Measurements from ENCODE around the gene SNX18.
A peak's percentile ranks its signal among the peaks of the same experiment; 100 is the strongest.
"Not testable (repeated sequence)": the region's sequence is repeated elsewhere in the genome, so short reads cannot be mapped to it uniquely, and the experiment has no call there.

Gene SNX18

GRCh38 chr5:54519509-54519876, 1.9 kb downstream of the SNX18 start:
- DNase-seq (ENCODE audit: low spot score): no peak

GRCh38 chr5:54520438-54520846, 2.9 kb downstream of the SNX18 start:
- no peak for DNase-seq (ENCODE audit: low spot score)

GRCh38 chr5:54520940-54521339, 3.4 kb downstream of the SNX18 start:
- no peak for DNase-seq (ENCODE audit: low spot score)

- no peak for DNase-seq (ENCODE audit: low spot score)
Observed at GRCh38 chr5:54521856-54522479, 4.4 kb downstream of the SNX18 start.

- DNase-seq (ENCODE audit: low spot score): no peak
Observed at GRCh38 chr5:54523534-54523933, 6.0 kb downstream of the SNX18 start.

GRCh38 chr5:54524082-54524481, 6.5 kb downstream of the SNX18 start:
- no peak for DNase-seq (ENCODE audit: low spot score)

GRCh38 chr5:54524704-54525103, 7.1 kb downstream of the SNX18 start:
- no peak for DNase-seq (ENCODE audit: low spot score)

- DNase-seq (ENCODE audit: low spot score): no peak
Observed at GRCh38 chr5:54525261-54525660, 7.7 kb downstream of the SNX18 start.

- DNase-seq (ENCODE audit: low spot score): no peak
Observed at GRCh38 chr5:54525692-54526091, 8.1 kb downstream of the SNX18 start.

- no peak for DNase-seq (ENCODE audit: low spot score)
Observed at GRCh38 chr5:54526604-54527288, 9.2 kb downstream of the SNX18 start.

GRCh38 chr5:54528633-54529209, 11.2 kb downstream of the SNX18 start:
- peak; percentile 26 for DNase-seq (ENCODE audit: low spot score)

GRCh38 chr5:54529565-54529964, 12.0 kb downstream of the SNX18 start:
- peak; percentile 8 for DNase-seq (ENCODE audit: low spot score)

- DNase-seq (ENCODE audit: low spot score): peak; percentile 25
Observed at GRCh38 chr5:54531546-54531945, 14.0 kb downstream of the SNX18 start.

GRCh38 chr5:54533541-54534190, 16.1 kb downstream of the SNX18 start:
- DNase-seq (ENCODE audit: low spot score): no peak

- DNase-seq (ENCODE audit: low spot score): no peak
Observed at GRCh38 chr5:54534191-54535004, 16.8 kb downstream of the SNX18 start.

GRCh38 chr5:54535149-54535844, 17.7 kb downstream of the SNX18 start:
- DNase-seq (ENCODE audit: low spot score): no peak

GRCh38 chr5:54536375-54536774, 18.8 kb downstream of the SNX18 start:
- DNase-seq (ENCODE audit: low spot score): not testable (repeated sequence)

- DNase-seq (ENCODE audit: low spot score): not testable (repeated sequence)
Observed at GRCh38 chr5:54536861-54537260, 19.3 kb downstream of the SNX18 start.

GRCh38 chr5:54537725-54538124, 20.2 kb downstream of the SNX18 start:
- no peak for DNase-seq (ENCODE audit: low spot score)

GRCh38 chr5:54538156-54538555, 20.6 kb downstream of the SNX18 start:
- DNase-seq (ENCODE audit: low spot score): no peak

- no peak for DNase-seq (ENCODE audit: low spot score)
Observed at GRCh38 chr5:54539001-54539400, 21.4 kb downstream of the SNX18 start.

- no peak for DNase-seq (ENCODE audit: low spot score)
Observed at GRCh38 chr5:54540286-54540685, 22.7 kb downstream of the SNX18 start.

Data from left forelimb (tissue), 1 donor.